Activated T-cell treated with anti-CD3 and anti-CD28 coated beads, Interleukin-2, amount 50 U/mL, for 1 hour (primary cell): ENCODE results near the gene IL11.
"Not testable (repeated sequence)": the region's sequence is repeated elsewhere in the genome, so short reads cannot be mapped to it uniquely, and the experiment has no call there.

Experiments
- DNase-seq: peaks from one replicate; pipeline ENCODE4 v3.0.0-alpha.2; 2020

Gene IL11

DNA sequence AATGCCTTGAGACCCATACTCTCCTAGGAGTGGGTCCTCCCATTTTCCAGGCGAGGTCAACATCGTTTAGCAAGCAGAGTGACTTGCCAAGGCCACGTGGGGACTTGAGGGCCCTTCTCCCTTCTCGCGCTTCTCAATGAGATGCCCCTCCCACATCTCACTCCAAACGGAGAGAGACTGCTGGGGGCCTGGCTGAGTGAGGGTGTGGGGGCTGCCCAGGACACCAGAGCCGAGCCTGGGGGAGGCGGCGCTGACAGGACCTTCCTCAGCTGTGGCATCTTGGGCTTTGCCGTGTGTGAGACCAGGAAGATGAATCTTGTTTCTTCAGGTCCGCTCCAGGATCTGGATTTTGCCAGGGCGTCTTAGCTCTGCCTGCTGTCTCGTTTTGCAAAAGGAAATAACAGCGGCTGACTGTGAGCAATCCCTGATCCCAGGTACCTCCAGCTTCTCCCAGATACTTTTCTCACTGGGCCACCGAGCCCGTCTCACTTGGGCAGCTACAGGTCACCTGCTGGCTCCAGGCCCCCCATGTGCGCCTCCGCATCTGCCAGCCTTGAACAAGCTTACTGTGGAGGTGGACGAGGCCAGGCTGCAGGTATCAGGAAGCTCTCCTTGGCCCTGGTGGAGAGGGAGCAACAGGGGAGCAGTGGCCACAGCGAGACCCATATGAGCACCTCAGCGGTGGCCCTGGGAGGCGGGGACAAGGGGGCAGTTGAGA, 21.8 kb downstream of the IL11 start:
- no peak for DNase-seq

DNA sequence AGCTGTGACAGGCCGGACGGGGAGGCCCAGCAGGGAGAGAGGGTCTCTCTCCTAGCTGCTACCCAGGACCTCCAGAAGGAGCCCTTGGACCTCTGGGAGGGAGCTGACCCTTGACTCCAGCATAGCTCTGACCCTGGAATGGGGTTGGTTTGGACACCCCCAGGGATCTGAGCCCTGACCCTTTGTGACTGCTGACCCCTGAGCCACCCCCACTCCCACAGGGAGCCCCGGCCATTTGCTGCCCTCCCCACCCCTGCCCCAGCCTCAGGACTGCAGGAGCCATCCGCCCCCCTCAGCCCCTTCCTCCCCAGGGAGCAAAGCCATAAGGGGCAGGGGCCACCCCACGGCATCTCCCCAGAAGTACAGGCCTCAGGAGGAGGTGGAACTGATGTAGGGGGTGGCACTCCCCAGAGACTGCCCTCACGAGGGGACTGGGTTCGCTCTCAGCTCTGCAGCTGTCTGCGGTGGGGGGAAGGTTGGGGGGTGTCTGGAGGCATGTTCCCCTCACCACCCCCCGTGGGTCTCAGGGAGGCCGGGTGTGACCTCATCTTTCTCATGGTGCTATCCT, 22.7 kb downstream of the IL11 start:
- DNase-seq: no peak

DNA sequence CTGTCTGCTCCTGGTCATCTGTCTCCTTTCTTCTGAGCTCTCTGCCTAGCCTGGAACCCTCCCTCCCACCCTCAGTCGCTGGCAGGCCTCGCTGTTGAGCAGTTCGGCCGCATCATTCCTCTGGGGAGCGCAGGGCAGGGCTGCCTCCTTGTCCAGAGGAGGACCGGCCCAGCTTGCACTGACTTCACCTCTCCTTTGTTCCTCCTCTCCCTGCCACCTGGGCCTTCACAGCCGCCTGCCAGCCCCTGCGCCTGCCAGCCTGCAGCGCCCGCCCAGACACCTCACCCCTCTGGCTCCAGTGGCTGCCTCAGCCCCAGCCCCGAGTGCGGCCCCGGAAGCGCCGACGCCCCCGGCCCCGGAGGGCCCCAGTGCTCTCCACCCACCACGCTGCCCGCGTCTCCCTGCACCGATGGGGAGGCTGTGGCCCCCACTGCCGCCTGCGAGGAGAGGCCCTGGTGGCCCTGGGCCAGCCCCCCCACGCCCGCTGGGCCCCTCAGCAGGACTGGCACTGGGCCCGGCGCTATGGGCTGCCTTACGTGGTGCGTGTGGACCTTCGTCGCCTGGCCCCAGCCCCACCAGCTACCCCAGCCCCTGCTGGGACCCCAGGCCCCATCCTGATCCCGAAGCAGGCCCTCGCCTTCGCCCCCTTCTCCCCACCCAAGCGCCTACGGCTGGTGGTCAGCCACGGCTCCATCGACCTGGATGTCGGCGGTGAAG, 23.4 kb downstream of the IL11 start:
- DNase-seq: no peak

DNA sequence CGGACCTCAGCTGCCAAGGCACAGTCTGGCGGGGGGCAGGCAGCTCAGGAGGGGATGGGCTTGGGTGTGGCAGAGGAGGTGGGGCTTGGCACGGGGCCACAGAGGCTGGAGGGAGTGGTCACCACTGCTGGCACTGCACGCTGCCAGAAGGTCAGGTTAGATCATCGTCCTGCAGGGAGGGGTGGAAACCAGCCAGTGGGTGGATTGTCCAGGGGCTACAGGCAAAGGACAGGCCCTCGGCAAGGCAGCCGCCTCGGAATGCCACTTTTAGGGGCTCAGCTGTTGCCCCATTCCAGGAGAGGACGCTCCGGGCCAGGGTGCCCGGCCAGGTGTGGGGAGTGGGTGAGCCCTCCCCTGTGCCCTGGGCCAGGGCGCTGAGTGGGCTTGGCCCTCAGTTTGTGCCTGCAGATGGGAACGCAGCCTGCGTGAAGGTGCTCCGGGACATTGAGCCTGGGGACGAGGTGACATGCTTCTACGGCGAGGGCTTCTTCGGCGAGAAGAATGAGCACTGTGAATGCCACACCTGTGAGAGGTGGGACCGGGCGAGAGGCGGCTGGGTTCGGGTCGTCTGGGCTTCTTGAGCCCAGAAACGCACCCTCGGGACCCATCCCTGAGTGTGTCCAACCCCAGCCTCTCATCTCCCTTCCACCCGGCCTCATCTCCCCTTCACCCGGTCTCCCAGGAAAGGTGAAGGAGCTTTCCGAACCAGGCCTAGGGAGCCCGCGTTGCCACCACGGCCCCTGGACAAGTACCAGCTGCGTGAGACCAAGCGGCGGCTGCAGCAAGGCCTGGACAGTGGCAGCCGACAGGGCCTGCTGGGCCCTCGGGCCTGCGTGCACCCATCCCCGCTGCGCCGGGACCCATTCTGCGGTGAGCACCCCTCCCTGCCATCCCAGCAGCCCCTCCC, 24.2 kb downstream of the IL11 start:
- DNase-seq: no peak

DNA sequence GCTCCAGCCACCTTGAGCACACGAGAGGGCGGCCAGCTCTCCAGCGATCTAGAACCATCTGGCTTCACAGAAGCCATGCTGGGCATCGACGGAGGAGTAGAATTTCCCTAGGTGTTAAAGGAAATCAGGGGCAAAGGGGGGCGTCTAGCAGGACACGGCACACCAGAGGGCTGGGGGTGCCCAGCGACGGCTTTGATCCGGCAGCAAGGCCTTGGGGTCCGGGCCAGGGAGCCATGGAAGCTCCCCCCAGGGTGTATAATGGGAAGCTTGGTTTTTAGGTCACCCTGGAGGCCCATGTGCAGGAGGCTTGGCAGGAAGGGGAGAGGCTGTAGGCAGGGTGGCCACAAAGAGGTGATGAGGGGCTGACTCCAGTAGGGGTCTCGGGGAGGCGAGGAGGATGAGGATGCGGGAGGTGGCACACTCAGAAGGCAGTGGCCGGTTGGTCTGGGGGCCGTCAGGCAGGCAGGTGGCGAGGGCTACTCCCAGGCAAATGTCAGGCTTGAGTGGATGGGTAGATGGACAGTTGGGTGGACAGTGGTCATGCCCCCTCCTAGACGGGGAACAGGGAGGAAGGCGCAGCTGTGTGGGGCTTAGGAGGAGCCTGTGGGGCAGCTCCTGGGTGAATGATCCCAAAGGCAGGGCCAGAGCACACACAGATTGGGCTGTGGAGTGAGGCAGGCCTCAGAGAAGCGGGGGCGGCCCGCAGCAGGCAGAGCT, 25.0 kb downstream of the IL11 start:
- DNase-seq: no peak

DNA sequence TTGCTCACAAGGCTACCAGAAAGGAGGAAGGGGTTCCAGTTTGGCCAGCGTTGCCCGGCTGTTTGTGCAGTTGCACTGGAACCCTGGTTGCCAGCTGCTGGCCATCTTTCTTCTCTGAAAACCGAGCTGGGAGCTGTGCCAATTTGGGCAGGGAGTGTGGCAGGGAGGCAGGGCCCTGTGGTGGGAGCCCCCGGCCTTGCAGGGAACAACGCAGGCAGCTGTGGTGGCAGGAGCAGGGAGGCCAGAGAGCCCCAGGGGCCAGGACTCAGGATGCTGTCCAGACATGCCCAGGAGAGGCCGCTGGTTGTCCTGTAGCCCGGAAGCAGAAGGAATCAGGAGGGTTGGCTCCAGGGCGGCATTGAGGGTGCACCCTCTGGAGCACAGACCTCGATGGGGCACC, 25.8 kb downstream of the IL11 start:
- DNase-seq: no peak

DNA sequence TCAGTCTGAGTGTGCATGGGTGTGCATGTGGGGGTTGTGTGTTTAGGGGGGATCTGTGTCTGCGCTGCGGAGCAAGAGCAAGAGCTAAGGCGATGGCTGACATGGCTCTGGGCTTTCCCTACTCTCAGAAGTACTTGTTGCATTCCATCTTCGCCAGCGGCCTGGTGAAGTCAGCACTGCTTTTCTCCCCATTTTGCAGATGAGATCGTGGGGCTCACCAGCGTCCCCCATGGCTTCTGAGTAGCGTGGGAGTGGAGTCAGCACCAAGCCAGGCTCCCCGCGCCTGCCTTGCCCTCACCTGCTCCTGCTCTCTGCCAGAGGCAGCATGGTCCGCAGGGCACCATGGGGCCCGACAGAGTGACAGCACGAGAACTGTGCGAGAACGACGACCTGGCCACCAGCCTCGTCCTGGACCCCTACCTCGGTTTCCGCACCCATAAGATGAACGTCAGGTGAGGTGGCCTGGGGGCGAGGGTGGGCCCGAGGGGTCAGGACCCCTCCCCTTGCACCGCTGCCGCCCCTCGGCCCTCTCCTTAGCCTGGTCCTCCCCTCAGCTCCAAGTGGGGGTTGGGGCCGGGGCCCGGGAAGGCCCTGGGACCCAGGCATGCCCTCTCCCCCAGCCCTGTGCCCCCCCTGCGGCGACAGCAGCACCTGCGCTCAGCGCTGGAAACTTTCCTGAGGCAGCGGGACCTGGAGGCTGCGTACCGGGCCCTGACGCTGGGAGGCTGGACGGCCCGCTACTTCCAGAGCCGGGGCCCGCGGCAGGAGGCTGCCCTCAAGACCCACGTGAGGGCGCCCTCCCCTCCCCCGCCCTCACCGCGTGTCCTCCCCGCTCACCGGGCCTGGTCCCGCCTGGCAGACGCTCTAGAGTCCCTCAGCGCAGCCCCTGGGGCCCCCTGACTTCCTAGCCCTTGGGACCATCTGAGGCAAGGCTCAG, 28.4 kb downstream of the IL11 start:
- DNase-seq: no peak

DNA sequence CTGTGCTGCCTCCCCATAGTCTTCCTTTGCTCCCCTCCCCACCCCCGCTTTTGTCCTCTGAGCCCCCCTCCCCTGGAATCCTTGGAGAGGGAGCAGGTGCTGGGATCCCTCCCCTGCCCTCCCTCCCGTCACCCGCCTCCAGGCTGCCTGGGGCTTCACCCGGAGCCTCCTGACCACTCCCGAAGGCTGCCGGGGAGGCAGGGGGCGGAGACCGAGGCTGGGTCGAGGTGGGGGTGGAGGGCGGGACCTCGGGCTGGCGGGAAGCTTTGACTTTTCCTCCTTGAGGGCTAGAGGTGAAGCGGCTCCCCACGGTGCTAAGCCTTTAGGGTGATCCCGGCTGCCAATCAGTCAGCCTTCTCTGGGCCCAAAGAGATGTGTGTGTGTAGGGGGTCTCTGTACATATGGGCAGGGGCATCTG, 29.1 kb downstream of the IL11 start:
- peak; percentile 51 for DNase-seq

DNA sequence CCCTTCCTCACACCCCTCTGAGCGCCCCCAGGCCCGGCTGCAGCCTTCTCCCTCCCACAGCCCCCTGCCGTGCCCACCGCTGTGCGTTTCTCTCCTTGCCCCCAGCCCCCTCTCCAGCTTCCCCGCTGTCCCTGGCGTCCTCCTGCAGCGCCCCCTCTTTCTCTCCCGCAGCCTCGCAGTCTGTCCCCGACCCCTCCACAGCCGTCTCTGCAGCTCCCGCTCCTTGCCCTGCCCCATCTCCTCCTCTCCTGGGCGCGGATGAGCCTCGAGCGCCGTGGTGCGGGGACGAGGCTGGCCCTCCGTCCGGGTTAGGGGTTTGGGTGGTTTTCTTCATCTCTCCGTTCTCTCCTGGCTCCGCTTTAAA, 29.5 kb downstream of the IL11 start:
- peak; percentile 33 for DNase-seq

DNA sequence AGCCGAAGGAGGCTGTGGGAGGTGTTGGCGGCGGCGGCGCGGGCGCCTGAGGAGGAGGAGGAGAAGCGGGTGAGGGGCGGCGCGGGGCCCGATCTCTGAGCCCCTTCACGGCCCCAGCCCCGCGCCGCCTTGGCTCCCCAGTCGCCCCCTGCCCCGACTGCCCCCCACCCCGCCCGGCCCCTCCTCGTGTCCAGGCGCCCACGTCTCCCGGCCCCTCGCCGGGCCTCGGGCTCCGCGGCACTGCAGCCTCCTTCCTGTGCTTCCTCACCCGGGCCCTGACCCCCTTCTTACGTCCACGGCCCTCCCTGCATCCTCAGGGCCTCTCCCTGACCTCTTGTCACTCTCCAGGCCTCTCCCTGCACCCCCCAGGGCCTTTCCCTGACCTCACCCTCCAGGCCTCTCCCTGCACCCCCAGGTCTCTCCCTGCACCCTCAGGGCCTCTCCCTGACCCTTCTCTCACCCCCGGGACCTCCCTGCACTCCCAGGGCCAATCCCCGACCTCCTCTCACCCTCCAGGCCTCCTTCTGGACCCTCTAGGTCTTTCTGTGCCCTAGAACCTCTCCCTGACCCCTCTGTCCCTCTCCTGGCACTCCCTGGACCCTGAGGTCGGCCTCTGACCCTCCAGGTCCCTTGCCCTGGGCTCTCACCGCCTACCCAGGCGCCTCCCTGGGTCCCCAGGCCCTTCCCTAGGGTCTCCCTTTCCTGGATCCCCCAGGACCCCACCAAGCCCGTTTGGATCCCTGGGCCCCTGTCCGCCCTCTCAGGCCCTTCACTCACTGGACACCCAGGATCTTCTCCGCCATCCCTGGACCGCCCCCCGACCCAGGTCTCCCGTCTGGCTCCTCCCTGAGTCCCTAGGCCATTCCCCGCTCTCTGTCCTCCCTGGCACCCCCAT, 30.1 kb downstream of the IL11 start:
- no peak for DNase-seq

DNA sequence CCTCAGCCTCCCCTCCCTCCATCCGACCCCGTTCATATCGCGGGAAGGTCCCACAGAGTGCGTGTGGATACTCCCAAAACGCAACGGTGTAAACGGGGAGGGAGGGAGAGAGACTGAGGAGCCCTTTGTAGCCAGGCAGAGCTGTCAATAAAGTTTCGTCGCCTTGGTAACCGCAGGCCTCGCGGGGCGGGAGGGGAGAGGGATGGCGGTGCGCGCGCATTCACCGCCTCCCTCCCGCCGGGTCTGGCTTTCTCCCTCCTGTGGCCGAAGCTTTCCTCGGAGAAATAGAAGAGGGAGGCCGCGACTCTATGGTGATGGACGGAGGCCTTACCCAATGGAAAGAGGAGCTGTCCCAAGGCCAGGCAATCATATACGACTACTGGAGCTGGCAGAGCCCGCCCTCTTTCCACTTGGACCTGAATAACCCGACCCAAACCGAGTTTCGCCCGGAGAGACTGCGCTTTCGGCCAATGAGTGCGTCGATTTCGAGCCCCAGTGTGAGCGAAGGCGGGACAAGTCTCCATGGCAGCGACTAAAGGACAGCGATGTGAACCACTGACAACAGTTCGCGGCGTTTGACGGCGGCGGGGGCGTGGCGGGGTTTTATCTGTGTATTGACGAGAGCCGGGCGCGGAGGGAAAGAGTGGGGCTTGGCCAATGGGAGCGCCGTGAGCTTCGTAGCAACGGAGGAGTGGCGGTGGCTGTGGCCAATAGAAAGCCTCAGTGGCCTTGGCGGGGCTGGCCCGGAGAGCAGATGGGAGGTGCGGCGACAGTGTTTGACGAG, 31.0 kb downstream of the IL11 start, which contains the start of gene KMT5C:
KMT5C (plus strand) TSS at position 772 of the 784 bp plus-strand sequence. CDS start 2,061 bp downstream, outside the sequence.
- DNase-seq: peak; percentile 100

DNA sequence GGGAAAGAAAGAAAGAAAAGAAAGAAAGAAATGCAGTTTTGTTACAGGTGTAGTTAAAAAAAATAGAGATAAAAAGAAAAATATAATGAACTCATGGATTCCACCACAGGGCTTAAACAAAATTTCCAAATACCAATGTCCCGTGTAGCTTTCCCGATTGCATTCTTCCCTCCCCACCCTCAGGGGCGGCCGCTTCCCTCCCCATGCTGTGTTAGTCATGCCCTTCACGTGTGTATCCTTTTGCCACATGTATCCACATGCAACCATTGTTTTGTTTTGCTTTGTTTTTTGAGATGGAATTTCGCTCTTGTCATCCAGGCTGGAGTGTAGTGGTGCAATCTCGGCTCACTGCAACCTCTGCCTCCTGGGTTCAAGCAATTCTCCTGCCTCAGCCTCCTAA, 34.2 kb downstream of the IL11 start:
- DNase-seq: no peak

DNA sequence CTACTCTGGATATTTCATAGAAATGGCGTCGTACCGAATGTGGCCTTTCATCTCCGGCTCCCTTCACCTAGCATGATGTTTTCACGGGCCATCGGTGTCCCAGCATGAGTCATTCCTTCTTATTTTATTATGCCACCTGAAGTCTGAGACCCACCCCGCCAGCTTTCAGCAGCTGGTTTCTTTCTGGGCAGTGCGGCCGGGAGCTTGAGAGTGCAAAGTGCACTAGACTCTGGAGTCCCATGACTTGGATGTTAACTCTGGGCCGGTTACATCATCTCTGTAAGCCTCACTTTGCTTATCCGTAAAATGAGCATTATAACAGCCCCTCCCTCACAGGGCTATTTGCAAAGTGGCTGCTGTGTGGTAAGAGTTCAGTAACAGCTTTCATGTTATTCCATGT, 36.4 kb downstream of the IL11 start:
- DNase-seq: no peak

DNA sequence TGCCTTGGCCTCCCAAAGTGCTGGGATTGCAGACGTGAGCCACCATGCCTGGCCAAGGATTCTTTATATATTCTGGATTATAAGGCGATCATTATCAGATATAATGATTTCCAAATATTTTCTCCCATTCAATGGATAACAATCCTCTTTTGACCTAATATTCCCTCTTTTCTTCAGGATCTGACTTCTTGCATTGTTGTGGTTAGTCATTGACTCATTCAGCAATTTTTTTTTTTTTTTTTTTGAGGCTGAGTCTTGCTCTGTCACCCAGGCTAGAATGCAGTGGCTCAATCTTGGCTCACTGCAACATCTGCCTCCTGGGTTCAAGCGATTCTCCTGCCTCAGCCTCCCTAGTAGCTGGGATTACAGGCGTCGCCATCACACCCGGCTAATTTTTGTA, 40.5 kb downstream of the IL11 start:
- not testable (repeated sequence) for DNase-seq

DNA sequence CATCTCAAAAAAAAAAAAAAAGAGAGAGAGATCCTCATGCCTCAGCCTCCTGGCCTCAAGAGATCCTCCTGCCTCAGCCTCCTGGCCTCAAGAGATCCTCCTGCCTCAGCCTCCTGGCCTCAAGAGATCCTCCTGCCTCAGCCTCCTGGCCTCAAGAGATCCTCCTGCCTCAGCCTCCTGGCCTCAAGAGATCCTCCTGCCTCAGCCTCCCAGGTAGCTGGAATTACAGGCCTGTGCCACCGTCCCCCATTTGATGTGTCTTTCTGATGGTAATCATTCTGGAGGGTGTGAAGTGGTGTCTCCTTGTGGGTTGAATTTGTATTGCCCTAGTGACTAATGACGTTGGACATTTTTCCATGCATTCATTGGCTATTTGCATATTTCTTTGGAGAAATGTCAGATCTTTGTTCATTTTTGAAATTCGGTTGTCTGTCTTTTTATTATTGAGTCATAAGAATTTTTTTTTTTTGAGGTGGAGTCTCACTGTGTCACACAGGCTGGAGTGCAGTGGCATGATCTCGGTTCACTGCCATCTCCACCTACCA, 41.4 kb downstream of the IL11 start:
- not testable (repeated sequence) for DNase-seq

DNA sequence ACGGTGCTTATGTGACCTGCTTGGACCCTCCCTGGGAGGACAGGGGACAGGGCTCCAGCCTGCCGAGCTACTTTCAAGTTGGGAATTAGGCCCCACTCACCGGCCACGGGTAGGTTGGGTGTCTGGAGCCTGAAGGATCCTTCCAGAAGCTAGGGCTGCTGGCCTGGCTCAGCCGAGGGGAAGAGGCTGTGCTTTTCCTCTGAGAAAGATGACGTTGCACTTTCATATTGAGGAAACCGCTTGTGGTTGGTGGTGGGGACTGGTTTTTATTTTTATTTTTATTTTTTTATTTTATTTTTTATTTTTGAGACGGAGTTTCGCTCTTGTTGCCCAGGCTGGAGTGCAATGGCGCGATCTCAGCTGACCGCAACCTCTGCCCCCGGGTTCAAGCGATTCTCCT, 45.1 kb downstream of the IL11 start, which contains the start of gene TMEM150B:
TMEM150B (minus strand) TSS at position 170 of the 400 bp plus-strand sequence. CDS start 4,305 bp downstream, outside the sequence.
- no peak for DNase-seq

DNA sequence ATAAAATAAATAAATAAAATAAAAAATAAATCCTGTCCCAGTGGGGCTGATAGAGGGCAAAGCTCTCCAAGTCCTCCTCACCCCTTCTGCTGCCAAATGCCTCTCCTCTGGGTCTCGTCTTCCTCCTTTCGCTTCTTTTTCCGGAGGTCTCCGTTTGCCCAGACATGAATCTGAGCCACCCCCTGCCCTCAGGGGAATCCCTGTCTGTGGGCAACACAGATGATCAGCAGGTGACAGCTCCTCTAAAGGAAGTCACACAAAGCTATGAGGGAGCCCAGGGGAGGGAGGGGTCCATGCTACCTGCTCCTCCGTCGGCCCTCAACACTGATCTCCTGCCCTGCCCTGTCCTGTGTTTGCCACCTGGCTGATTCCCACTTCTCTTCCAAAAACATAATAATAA, 45.6 kb downstream of the IL11 start:
- DNase-seq: no peak

DNA sequence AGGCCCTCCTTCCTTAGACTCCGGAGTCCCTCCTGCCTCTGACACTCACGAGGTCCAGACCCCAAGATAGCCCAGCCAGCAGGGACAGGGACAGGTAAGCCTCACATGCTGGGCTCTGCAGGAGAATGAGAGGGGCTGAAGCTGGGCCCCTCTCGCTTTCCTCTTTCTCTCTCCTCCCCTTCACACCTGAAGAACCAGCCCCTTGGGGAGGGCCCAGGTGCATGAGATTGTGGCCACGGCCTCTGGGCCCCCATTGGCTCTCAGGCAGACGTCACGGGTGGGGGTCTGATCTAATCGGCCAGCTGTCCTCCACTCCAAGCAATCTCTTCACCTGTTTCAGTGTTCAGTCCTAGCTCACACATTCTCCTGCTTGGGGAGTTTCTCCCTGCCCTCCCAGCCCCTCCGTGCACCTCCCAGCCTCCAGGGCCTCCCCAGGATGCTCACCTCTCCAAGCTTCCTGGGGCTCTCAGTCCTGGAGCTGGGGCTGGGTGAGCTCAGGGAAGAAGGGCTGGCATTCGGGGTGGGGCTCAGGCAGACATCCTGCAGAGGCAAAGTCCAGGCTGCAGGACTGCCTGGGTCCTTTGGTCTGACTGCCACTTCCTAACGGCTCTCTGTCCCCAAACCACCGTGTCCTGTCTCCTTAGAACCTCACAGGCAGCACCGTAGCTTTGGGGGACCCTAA, 47.9 kb downstream of the IL11 start:
- DNase-seq: no peak
